ENCODE data around the gene NUP188.

Gene NUP188

GRCh38 chr9:128909859-128910258 lies 37.6 kb upstream of the NUP188 start:
- no peak overlapping the region for H3K4me3 ChIP-seq (ENCODE audit: control insufficient read depth, low read depth, low read length)
- TF ChIP-seq CTCF (IDR thresholded peaks at IDR 0.05; ENCODE audit: control insufficient read depth, insufficient read depth, low read depth, low read length, missing control alignments), result no peak
- no peak for DNase-seq (ENCODE audit: low read depth)

GRCh38 chr9:128910906-128911305 lies 36.6 kb upstream of the NUP188 start:
- TF ChIP-seq CTCF (IDR thresholded peaks at IDR 0.05; ENCODE audit: control insufficient read depth, insufficient read depth, low read depth, low read length, missing control alignments), result no peak
- no peak overlapping the region for H3K4me3 ChIP-seq (ENCODE audit: control insufficient read depth, low read depth, low read length)
- no peak for DNase-seq (ENCODE audit: low read depth)

DNA sequence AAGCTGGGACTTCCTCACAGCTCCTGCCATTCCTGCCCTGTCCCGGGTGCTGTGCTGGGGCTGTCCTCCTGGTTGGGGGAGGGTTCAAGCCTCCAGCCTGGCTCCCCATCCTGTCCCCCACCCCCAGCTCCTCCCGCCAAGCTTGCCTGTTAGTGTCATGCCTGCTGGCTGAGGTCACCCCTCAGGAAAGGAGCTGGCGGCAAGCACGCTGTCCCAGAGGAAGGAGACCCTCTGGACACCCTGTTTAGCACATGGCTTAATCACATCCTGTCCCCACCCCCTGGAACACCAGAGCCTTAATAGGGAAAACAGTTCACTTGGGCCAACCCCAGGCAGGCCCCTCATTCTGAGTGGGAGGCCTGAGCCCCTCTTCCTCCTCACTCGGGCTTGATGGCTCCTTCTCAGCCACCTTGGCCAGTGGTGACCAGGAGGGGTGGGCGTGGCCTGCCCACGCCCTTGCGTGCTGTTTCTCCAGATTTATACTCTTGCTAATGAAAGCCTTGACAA lies 35.9 kb upstream of the NUP188 start:
- no peak overlapping the region for H3K4me3 ChIP-seq (ENCODE audit: control insufficient read depth, low read depth, low read length)
- no peak for TF ChIP-seq CTCF (IDR thresholded peaks at IDR 0.05; ENCODE audit: control insufficient read depth, insufficient read depth, low read depth, low read length, missing control alignments)
- DNase-seq (ENCODE audit: low read depth), result no peak

GRCh38 chr9:128912270-128912853 lies 35.1 kb upstream of the NUP188 start:
- DNase-seq (ENCODE audit: low read depth), result no peak
- no peak for TF ChIP-seq CTCF (IDR thresholded peaks at IDR 0.05; ENCODE audit: control insufficient read depth, insufficient read depth, low read depth, low read length, missing control alignments)
- H3K4me3 ChIP-seq (ENCODE audit: control insufficient read depth, low read depth, low read length), result no peak overlapping the region

DNA sequence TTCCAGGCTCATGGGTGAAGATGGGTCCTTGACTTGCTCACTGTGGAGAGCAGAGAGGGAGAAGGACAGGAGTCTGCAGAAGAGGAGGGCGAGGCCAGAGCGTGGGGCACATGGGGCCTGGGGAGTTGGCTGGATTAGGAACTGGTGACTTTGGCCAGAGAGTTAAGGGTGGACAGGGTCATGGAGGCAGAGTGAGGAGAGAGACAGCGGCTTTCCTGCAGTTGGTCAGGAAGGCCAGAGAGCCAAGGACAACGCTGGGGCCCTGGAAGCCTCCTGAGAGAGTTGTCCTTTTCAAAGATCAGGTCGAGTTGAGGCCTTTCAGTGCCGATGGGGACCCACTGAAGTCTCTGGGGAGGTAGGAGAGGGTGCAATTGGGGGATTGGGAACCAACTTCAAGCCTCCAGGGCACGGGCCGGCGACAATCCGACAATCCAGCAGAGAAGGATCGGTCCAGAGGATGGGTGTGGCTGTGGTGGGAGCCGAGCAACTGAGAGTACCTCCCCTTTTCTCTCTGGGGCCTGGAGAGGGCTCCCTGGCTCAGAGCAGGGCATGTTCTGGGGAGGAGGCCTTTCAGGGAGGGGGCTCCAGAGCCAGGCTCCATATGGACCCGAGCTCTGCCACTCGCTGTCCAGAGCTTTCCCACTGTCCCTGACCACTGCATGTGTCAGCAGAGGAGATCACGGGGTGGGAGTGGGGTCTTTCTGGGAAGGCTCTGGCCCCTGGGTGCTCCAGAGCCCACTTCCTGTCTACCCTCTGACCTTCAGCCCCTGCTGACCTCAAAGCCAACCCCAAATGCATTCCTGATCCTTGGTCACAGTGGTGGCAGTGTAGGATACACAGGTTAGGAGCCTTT lies 34.2 kb upstream of the NUP188 start:
- no peak for TF ChIP-seq CTCF (IDR thresholded peaks at IDR 0.05; ENCODE audit: control insufficient read depth, insufficient read depth, low read depth, low read length, missing control alignments)
- no peak for DNase-seq (ENCODE audit: low read depth)
- no peak overlapping the region for H3K4me3 ChIP-seq (ENCODE audit: control insufficient read depth, low read depth, low read length)

DNA sequence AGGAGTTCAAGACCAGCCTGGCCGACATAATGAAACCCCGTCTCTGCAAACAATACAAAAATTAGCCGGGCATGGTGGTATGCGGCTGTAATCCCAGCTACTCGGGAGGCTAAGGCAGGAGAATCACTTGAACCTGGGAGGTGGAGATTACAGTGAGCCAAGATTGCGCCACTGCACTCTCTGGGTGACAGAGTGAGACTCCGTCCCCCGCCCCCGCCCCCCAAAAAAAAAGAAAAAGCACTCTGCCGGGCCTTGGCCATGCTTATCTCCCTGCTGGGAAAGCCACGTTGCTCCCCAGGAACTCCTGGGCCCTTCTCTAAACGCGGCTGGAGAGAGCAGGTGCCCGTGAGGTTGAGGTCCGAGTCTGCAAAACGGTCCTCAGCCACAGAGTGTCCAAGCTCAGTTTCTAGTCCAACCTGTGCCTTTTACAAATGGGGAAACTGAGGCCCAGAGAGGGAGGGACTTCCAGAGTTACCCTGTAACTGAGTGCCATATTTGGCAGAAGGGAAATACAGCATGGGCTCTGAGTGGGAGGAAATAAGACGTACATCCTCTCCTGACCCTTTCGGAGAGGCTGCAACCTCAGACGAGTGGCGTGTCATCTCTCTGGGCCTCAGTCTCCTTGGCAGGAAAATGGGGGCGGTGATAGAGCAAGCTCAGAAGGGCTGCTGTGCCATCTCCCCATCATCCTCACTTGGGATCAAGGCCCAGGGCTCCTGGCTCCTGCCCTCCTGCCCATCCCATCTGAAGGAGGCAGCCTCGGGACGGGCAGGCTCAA lies 33.3 kb upstream of the NUP188 start:
- no peak for DNase-seq (ENCODE audit: low read depth)
- TF ChIP-seq CTCF (IDR thresholded peaks at IDR 0.05; ENCODE audit: control insufficient read depth, insufficient read depth, low read depth, low read length, missing control alignments), result no peak
- H3K4me3 ChIP-seq (ENCODE audit: control insufficient read depth, low read depth, low read length), result no peak overlapping the region
